ENCODE results near the gene EMP3.
"Not testable (repeated sequence)": the region's sequence is repeated elsewhere in the genome, so short reads cannot be mapped to it uniquely, and the experiment has no call there.

EMP3 gene, protein sequence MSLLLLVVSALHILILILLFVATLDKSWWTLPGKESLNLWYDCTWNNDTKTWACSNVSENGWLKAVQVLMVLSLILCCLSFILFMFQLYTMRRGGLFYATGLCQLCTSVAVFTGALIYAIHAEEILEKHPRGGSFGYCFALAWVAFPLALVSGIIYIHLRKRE

DNA sequence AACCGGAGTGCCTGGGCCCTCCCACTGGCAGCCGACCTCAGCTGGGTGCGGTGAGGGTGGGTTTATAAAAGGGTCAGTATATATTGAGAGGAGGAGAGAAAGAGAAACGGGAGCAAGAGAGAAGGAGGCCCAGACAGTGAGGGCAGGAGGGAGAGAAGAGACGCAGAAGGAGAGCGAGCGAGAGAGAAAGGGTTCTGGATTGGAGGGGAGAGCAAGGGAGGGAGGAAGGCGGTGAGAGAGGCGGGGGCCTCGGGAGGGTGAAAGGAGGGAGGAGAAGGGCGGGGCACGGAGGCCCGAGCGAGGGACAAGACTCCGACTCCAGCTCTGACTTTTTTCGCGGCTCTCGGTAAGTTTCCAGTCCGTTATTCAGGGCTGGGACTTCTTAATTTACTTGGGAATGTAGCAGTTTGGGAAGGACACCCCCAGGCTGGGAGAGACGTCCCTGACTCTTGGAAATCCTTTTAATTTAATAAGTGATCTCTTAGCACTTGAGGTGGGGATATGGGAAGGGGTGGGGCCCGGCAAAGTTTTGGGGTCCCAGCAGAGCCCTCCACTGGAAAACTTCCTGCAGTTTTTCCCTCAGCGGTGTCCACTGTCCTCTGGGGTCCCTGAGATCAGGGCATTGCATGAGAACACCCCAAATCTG, at the start of gene EMP3:
Gene EMP3, plus strand, starts transcription at position 288 of the 646 bp plus-strand sequence. CDS start 1,293 bp downstream, outside the sequence.
- peak; percentile 70 to 73 for DNase-seq (ENCODE audit: low read depth in 1 of 2, low spot score in 1 of 2)

DNA sequence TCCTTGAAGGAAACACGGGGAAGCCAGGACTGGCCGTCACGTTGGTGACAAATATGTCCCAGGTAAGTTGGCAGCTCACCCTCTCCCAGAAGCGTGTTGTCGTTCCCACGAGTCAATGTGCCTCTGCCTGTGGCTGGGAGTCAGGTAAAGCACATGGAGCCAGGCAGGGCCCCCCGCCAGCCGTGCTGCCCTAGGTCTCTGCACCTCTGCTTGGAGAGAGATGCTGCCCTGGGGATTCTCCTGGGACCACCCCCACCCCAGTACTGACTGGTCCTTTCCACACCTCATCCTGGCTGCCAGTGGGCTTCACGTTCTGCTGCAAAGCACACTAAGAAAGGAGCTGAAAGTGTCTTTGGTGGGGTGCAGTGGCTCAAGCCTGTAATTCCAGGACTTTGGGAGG, 45.6 kb upstream of the EMP3 start:
- DNase-seq (ENCODE audit: low read depth in 1 of 2, low spot score in 1 of 2), result no peak

DNA sequence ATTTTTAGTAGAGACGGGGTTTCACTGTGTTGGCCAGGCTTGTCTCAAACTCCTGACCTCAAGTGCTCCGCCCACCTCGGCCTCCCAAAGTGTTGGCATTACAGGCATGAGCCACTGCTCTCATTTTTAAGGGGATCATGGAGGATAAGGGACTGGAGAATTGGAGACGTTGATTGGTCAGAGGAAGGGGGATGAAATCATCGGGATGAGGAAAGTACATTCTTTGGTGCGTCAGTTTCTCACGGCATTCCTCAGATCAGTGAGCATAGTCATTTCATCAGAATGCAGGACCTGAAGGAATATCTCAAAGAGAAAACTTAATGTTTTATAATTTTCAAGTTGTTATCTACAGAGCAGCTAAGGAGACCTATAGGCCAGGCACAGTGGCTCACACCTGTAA, 41.4 kb upstream of the EMP3 start:
- DNase-seq (ENCODE audit: low read depth in 1 of 2, low spot score in 1 of 2), result no peak

DNA sequence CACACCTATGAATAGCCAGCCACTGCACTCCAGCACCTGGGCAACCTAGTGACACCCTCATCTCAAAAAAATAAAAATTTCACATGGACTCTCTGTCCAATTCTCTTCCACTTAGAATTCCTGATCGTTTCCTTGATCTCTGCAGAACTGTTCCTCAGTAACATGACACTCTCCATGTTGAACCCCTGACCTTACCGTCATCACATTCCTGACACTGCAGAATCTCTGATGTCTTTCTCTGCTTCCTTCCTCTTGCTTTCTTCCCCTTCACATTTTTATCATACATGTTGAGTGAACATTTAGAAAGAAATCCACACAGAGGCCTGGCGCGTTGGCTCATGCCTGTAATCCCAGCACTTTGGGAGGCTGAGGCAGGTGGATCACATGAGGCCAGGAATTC, 40.5 kb upstream of the EMP3 start:
- no peak for DNase-seq (ENCODE audit: low read depth in 1 of 2, low spot score in 1 of 2)

DNA sequence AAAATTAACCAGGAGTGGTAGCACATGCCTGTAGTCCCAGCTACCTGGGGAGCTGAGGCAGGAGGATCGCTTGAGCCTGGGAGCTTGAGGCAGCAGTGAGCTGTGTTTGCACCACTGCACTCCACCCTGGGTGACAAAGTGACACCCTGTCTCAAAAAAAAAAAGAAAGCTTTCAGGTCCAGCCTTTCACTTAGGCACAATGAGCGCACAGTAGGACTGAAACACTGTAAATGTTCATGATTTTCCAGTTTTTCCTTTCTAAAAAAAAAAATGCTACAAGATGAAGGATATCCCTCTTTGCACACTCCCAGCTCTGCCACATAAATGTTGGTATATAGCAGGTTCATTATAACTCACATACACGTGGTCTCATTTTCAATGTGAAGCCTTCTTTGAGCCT, 37.6 kb upstream of the EMP3 start:
- DNase-seq (ENCODE audit: low read depth in 1 of 2, low spot score in 1 of 2), result no peak

DNA sequence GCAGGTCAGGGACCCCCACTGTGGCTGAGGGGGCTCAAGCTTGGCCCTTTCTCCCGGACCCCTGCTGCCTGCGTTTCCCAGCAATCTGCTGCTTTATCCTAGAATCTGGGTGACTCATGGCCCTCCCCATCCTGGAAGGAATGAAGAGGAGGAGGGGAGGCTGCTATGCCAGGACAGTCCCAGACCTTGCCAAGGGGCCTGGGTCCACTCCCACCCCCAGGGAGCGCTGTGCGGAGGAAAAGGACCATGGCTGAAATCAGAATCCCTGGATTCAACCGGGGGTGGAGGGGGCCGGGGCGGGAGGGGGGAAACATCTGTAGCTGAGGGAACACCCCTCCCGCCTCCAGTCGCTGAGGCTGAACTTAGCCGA, 35.0 kb upstream of the EMP3 start:
- DNase-seq (ENCODE audit: low read depth in 1 of 2, low spot score in 1 of 2), result no peak

DNA sequence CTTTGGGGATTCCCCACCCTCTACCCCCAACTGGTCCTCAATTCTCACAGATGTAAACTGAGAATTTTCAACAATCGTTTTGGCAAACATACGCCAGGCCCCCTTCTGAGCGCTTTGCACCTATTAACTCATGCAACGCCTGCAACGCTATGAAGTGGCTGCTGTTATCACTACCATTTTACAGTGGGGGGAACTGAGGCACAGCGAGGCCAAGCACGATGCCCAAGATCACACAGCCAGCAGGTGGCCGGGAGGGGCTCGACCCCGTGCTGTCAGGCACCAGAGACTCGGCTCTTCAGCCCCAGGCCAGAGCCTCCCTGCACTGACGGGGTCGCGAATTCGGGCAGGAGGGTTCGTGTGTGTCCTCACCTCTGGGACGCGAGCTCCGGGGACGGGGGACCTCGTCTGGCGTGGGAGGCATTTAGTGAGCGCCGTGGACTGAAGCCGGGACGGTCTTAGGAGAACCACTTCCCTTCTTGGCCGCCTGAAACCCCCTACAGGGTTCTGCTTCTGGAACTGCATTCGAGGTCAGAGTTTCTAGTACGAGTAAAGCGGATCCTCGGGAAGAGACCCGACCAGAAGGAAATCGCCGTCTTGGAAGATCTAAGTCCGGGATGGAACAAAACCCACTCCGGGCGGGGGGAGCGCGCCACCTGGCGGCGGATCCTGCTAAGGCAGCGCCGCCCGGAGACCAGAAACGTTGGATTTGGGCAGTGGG, 34.4 kb upstream of the EMP3 start:
- peak; percentile 47 to 49 for DNase-seq (ENCODE audit: low read depth in 1 of 2, low spot score in 1 of 2)

DNA sequence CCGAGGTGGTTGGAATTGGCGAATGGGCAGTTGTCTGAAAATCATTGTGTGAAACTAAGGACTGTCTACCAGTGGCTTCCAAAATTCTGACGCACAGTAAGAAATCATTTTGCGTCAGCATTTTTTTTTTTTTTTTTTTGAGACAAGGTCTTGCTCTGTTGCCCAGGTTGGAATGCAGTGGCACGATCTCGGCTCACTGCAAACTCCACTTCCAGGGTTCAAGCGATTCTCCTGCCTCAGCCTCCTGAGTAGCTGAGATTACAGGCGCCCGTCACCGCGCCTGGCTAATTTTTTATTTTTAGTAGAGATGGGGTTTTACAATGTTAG, 33.9 kb upstream of the EMP3 start:
- DNase-seq (ENCODE audit: low read depth in 1 of 2, low spot score in 1 of 2), result not testable (repeated sequence)

DNA sequence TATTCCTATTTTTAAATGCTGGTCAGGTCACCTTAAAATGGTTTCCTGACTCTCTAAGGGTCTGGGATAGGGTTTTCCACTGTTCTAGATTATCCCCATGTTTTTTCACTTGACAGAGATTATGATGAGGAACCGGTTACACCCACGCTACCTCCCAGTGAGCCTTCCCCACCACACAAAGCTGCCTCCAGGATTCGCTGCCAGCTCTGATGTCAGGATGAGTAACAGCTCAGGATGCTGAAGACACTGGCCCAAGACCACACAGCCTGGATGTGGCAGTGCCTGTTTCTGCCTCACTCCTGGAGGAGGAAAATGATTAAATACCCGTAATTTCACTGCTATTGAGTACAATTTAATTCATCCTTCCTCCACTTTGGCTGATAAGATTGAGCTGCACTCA, 32.6 kb upstream of the EMP3 start:
- no peak for DNase-seq (ENCODE audit: low read depth in 1 of 2, low spot score in 1 of 2)

DNA sequence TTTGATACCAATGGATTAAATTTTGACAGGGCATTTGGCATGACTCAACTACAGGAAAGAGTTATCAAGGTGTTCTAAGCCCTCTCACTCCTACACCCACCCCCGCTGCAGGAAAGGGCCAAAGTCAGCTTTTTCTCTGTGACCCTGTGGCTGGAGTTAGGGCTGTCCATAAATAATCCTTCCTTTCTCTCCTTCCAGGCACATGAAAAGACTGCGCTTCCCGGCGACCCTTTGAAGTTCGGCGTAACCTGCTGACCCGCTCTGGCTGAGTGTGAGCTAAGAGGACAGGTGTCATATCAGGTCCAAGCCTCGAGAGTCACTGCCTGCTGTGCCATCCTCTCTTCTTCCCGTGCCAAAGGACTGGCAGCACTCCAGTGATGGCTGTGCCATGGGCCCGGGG, 29.9 kb upstream of the EMP3 start:
- DNase-seq (ENCODE audit: low read depth in 1 of 2, low spot score in 1 of 2), result no peak

DNA sequence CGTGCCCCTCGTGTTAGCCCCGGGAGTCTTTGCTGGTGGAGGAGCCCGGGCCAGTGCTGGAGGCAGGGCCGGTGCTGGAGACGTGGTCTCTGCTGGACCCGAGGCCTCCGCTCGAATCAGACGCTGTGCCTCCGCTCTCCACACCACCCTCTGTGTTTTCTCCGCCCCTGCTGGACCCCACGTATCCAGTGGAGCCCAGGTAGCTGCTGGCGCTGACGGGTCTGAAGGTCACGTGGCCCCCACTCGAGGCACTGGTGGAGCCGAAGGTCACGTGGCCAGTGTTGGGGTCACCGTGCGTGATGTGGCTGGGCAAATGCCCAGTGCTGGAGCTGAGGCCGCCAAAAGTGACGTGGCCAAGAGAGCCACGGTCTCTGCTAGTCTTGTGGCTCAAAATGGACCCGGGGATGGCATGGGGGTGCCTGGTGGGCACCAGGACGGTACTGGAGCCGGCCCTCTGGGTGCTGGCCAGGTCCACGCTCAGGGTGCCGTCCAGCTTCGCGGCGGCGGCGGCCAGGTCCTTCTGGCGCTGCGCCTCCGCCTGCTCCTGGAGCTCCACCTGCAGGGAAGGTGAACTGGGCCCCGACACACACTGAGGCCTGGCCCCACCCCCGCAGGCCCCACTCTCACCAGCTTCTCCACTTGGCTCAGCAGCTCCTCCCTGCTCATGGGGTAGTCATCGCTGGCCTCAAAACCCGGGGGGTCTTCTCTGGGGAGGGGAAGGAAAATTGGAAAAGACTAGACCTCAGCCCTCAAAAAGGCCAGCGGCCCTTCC, 28.2 kb upstream of the EMP3 start:
- no peak for DNase-seq (ENCODE audit: low read depth in 1 of 2, low spot score in 1 of 2)

DNA sequence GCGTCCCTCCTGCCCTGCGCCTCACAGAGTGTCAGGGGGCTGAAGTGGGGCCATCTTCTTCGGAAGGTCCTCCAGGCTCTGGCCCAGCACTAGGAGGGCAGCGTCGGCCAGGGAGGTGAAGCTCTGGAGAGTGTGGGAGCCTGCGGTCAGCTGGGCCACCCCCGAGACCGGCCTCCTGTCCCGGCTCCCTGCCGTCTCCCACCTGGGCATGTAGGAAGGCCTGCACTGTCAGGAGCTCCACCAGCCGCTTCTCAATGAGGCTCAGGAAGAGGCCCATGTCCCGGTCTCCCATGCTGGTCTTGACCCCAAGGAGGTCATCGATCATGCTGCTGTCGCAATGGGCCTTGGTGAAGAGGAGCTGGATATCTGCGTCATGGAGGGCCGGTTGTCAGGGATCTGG, 27.4 kb upstream of the EMP3 start:
- DNase-seq (ENCODE audit: low read depth in 1 of 2, low spot score in 1 of 2), result no peak

DNA sequence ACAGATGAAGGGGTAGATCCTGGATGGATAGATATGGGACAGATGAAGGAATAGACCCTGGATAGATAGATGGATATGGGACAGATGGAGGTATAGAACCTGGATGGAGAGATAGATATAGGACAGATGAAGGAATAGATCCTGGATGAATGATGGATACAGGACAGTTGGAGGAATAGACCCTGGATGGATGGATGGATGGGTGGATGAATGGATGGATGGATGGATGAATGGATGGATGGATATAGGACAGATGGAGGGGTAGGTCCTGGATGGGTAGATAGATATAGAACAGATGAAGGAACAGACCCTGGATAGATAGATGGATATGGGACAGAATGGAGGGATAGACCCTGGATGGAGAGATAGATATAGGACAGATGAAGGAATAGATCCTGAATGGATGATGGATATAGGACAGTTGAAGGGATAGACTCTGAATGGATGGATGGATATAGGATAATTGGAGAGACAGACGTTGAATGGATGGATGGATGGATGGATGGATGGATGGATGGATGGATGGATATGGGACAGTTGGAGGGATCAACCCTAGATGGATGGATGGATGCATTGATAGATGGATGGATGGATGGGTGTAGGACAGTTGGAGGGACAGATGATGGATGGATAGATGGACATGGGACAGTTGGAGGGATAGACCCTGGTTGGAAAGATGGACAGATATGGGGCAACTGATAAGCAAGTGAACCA, 23.3 kb upstream of the EMP3 start:
- no peak for DNase-seq (ENCODE audit: low read depth in 1 of 2, low spot score in 1 of 2)

DNA sequence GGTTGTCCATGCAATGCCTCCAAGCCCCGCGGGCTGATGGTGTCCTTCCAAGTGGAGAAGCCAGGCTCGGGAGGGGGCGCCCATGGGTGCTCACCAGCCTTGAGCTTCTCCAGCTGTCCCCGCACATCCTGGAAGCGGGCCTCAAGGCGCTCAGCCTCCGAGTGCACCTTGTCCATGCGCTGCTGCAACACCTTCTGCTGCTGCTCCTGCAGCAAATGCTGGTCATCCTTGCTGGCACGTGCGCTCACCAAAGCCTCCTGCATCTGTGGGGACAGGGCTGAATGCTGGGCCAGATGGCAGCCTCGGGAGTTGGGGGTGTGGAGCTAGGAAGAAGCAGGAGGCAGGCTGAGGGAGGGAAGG, 22.8 kb upstream of the EMP3 start:
- no peak for DNase-seq (ENCODE audit: low read depth in 1 of 2, low spot score in 1 of 2)

DNA sequence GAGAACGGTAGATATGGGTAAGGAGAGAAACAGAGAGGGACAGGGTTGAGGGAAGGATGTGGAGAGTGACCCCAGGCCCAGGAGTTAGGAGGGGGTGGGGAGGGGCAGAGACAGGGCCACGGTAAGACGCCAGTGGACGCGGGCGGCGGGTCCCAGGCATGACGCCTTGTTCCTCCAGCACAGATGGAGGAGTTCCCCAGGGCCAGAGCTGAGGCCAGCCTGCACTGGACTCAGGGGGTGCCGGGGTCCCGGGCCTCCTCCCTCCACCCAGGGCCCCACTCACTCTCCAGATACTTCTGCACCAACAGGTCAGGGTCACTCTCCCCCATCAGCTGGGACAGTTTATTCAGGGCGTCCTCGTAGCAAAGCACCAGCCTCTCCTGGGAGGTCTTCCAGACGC, 22.0 kb upstream of the EMP3 start:
- no peak for DNase-seq (ENCODE audit: low read depth in 1 of 2, low spot score in 1 of 2)

DNA sequence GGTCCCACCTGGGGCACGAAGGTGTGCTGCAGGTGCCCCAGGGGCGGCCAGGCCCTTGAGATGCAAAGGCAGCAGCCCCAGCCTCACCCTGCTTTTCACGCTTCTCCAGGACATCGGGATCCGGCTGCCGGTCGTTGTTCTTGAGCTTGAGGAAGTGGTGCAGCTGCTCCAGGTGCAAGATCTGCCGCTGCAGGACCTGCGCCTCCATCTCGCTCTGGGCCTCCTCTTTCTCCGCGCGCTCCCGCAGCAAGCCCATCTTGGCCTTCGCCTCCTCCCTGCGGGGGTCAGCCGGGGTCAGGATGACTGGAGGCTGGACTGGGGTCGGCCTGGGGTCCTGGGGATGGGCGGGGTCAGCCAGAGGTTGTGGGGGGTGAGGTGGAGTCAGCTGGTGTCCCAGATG, 21.5 kb upstream of the EMP3 start:
- no peak for DNase-seq (ENCODE audit: low read depth in 1 of 2, low spot score in 1 of 2)

DNA sequence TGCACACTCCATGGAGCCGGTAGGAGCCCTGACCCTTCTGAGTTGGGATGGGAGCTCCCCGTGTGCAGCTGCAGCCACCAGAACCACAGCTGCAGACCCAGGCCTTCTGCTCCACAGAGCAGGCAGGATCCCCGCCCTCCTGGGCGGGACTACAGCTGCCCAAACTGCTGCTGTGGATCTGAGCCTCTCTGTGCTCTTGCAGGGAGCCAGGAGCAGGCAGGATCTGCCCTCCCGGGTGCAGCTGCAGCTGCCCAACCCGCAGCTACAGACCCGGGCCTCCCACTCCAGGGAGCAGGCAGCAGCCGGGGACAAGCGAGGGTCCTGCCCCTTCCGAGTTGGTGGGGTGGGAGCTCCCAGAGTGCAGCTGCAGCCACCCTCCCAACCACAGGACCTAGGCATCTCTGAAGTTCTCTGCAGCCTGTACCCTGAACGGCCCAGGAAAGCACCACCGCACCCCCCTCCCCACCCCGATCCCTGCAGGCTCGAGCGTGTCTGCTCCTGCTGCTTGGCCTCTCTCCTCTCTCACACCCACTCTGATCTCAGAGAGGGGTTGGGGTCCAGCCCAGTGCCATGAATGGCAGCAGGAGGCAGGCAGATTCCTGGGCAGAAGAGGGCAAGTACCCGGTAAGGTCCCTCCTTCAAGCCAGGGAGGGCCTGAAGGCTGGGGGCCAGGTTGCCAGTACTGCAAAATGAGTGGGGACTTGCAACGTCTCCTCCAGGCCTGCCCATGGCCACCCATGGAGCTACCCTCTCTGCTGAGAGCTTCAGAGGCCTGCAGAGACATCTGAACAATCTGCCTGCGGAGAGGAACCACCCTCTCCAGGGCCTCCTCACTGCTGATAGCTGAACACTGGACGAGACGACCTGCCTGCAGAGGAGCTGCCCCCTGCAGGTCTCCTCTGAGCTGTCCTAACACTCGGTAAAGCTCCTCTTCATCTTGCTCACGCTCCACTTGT, 16.4 kb upstream of the EMP3 start:
- DNase-seq (ENCODE audit: low read depth in 1 of 2, low spot score in 1 of 2), result no peak

DNA sequence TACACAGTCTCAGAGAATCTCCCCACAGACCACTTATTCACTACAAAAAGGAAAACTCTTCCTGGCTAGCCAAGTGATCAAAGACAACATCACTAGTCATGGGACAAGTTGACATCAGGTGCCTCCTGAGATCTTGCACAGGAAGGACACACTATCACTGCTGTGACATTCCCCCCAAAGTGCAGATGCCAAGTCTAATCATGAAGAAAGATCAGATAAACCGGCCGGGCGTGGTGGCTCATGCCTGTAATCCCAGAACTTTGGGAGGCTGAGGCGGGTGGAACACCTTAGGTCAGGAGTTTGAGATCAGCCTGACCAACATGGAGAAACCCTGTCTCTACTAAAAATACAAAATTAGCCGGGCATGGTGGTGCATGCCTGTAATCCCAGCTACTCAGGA, 15.6 kb upstream of the EMP3 start:
- not testable (repeated sequence) for DNase-seq (ENCODE audit: low read depth in 1 of 2, low spot score in 1 of 2)

DNA sequence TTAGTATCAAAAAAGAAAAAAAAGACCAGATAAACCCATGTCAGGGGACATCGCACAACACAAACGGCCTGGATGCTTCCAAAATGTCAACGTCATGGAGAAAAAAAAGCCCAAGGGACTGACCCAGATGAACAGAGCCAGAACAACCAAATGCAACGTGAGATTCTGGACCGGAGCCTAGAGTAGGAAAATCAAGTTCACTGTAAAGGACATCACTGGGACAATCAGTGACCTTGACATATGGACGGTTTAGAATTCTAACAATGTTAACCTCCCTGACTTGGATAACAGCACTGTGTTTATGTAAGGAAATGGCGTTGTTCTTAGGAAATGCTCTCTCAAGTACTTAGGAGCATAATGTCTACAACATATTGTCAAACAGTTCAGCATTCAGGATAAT, 15.1 kb upstream of the EMP3 start:
- DNase-seq (ENCODE audit: low read depth in 1 of 2, low spot score in 1 of 2), result no peak

DNA sequence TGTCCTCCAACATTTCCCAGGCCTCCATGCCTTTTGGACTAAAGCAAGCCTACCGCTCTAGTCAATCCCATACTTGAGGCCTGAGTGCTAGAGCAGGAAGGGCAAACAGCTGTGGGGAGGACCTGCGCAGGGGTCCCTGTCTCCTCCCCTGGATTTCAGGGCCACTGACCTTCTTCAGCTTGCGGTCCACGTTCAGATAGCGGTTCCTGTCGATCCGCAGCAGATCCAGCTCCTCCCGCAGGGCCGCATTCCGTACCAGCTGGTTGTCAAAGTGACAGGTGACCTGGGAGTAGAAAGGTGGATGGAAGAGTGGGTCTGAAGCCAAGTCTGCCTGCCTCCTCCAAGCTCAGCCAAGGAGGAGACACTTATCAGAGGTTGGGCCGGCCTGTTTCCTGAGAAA, 14.0 kb upstream of the EMP3 start:
- DNase-seq (ENCODE audit: low read depth in 1 of 2, low spot score in 1 of 2), result no peak

Data from activated T-helper 1 cell treated with anti-CD3 and anti-CD28 coated beads, Interleukin-2, amount 50 U/mL, for 16 hours (primary cell).